ENCODE measurements around the gene TSPEAR.
"Not testable (repeated sequence)": the region's sequence is repeated elsewhere in the genome, so short reads cannot be mapped to it uniquely, and the experiment has no call there.

Gene TSPEAR

GRCh38 chr21:44701541-44701940, 9.8 kb downstream of the TSPEAR start:
- no peak for TF ChIP-seq POU2F2 (IDR thresholded peaks at IDR 0.05; ENCODE audit: low read depth, low read length)
- TF ChIP-seq PAX5 (IDR thresholded peaks at IDR 0.05; ENCODE audit: insufficient read depth, low read length, severe bottlenecking) = no peak
- TF ChIP-seq POLR2AphosphoS5 (IDR thresholded peaks at IDR 0.05; ENCODE audit: low read depth, low read length) = no peak
- no peak for TF ChIP-seq TAF1 (IDR thresholded peaks at IDR 0.05; ENCODE audit: low read depth, low read length)
- no peak for TF ChIP-seq SPI1 (IDR thresholded peaks at IDR 0.05; ENCODE audit: low read depth, low read length)
- TF ChIP-seq POLR2A (IDR thresholded peaks at IDR 0.05; ENCODE audit: low read depth, low read length) = no peak
- no peak for FAIRE-seq
- no peak for DNase-seq (ENCODE audit: insufficient read length, low spot score)

- FAIRE-seq (no peak), DNase-seq (ENCODE audit: insufficient read length, low spot score) (no peak)
- TF ChIP-seq TAF1 (IDR thresholded peaks at IDR 0.05; ENCODE audit: low read depth, low read length) = no peak
- no peak for TF ChIP-seq POU2F2 (IDR thresholded peaks at IDR 0.05; ENCODE audit: low read depth, low read length)
- TF ChIP-seq PAX5 (IDR thresholded peaks at IDR 0.05; ENCODE audit: insufficient read depth, low read length, severe bottlenecking) = no peak
- TF ChIP-seq POLR2A (IDR thresholded peaks at IDR 0.05; ENCODE audit: low read depth, low read length) = no peak
- no peak for TF ChIP-seq POLR2AphosphoS5 (IDR thresholded peaks at IDR 0.05; ENCODE audit: low read depth, low read length)
- no peak for TF ChIP-seq SPI1 (IDR thresholded peaks at IDR 0.05; ENCODE audit: low read depth, low read length)
Measured at GRCh38 chr21:44701023-44701400, 10.4 kb downstream of the TSPEAR start.

- no peak for TF ChIP-seq SPI1 (IDR thresholded peaks at IDR 0.05; ENCODE audit: low read depth, low read length)
- no peak for TF ChIP-seq POLR2AphosphoS5 (IDR thresholded peaks at IDR 0.05; ENCODE audit: low read depth, low read length)
- TF ChIP-seq POU2F2 (IDR thresholded peaks at IDR 0.05; ENCODE audit: low read depth, low read length) = no peak
- no peak for TF ChIP-seq PAX5 (IDR thresholded peaks at IDR 0.05; ENCODE audit: insufficient read depth, low read length, severe bottlenecking)
- no peak for TF ChIP-seq POLR2A (IDR thresholded peaks at IDR 0.05; ENCODE audit: low read depth, low read length)
- no peak for TF ChIP-seq TAF1 (IDR thresholded peaks at IDR 0.05; ENCODE audit: low read depth, low read length)
- DNase-seq (ENCODE audit: insufficient read length, low spot score) (no peak), FAIRE-seq (no peak)
Measured at GRCh38 chr21:44700101-44701022, 11.0 kb downstream of the TSPEAR start.

GRCh38 chr21:44699502-44700001, 11.8 kb downstream of the TSPEAR start:
- FAIRE-seq (no peak), DNase-seq (ENCODE audit: insufficient read length, low spot score) (no peak)
- TF ChIP-seq SPI1 (IDR thresholded peaks at IDR 0.05; ENCODE audit: low read depth, low read length) (no peak), POLR2A (IDR thresholded peaks at IDR 0.05; ENCODE audit: low read depth, low read length) (no peak), PAX5 (IDR thresholded peaks at IDR 0.05; ENCODE audit: insufficient read depth, low read length, severe bottlenecking) (no peak), POLR2AphosphoS5 (IDR thresholded peaks at IDR 0.05; ENCODE audit: low read depth, low read length) (no peak), POU2F2 (IDR thresholded peaks at IDR 0.05; ENCODE audit: low read depth, low read length) (no peak), TAF1 (IDR thresholded peaks at IDR 0.05; ENCODE audit: low read depth, low read length) (no peak)

- FAIRE-seq (no peak), DNase-seq (ENCODE audit: insufficient read length, low spot score) (no peak)
- TF ChIP-seq SPI1 (IDR thresholded peaks at IDR 0.05; ENCODE audit: low read depth, low read length) (no peak), PAX5 (IDR thresholded peaks at IDR 0.05; ENCODE audit: insufficient read depth, low read length, severe bottlenecking) (no peak), POLR2AphosphoS5 (IDR thresholded peaks at IDR 0.05; ENCODE audit: low read depth, low read length) (no peak), POLR2A (IDR thresholded peaks at IDR 0.05; ENCODE audit: low read depth, low read length) (no peak)
Measured at GRCh38 chr21:44697811-44698734, 13.3 kb downstream of the TSPEAR start.

GRCh38 chr21:44697172-44697810, 14.1 kb downstream of the TSPEAR start, which contains the start of gene KRTAP10-12:
TSS of gene KRTAP10-12 (plus strand) at chr21:44697172. CDS start at chr21:44697202, 30 bp downstream.
- not testable (repeated sequence) for DNase-seq (ENCODE audit: insufficient read length, low spot score); FAIRE-seq

- FAIRE-seq (no peak), DNase-seq (ENCODE audit: insufficient read length, low spot score) (no peak)
- TF ChIP-seq POU2F2 (IDR thresholded peaks at IDR 0.05; ENCODE audit: low read depth, low read length) (no peak), PAX5 (IDR thresholded peaks at IDR 0.05; ENCODE audit: insufficient read depth, low read length, severe bottlenecking) (no peak), POLR2A (IDR thresholded peaks at IDR 0.05; ENCODE audit: low read depth, low read length) (no peak), POLR2AphosphoS5 (IDR thresholded peaks at IDR 0.05; ENCODE audit: low read depth, low read length) (no peak), SPI1 (IDR thresholded peaks at IDR 0.05; ENCODE audit: low read depth, low read length) (no peak), TAF1 (IDR thresholded peaks at IDR 0.05; ENCODE audit: low read depth, low read length) (no peak)
Measured at GRCh38 chr21:44696572-44696971, 14.8 kb downstream of the TSPEAR start.

- DNase-seq (ENCODE audit: insufficient read length, low spot score) = no peak
- no peak for FAIRE-seq
- TF ChIP-seq PAX5 (IDR thresholded peaks at IDR 0.05; ENCODE audit: insufficient read depth, low read length, severe bottlenecking) (no peak), POU2F2 (IDR thresholded peaks at IDR 0.05; ENCODE audit: low read depth, low read length) (no peak), SPI1 (IDR thresholded peaks at IDR 0.05; ENCODE audit: low read depth, low read length) (no peak)
Measured at GRCh38 chr21:44695641-44696040, 15.7 kb downstream of the TSPEAR start.

- FAIRE-seq = no peak
- TF ChIP-seq SPI1 (IDR thresholded peaks at IDR 0.05; ENCODE audit: low read depth, low read length) (no peak), POLR2AphosphoS5 (IDR thresholded peaks at IDR 0.05; ENCODE audit: low read depth, low read length) (no peak), POU2F2 (IDR thresholded peaks at IDR 0.05; ENCODE audit: low read depth, low read length) (no peak), TAF1 (IDR thresholded peaks at IDR 0.05; ENCODE audit: low read depth, low read length) (no peak), POLR2A (IDR thresholded peaks at IDR 0.05; ENCODE audit: low read depth, low read length) (no peak), PAX5 (IDR thresholded peaks at IDR 0.05; ENCODE audit: insufficient read depth, low read length, severe bottlenecking) (no peak)
- no peak for DNase-seq (ENCODE audit: insufficient read length, low spot score)
Measured at GRCh38 chr21:44695184-44695583, 16.2 kb downstream of the TSPEAR start.
